MM.1S (cell line): Measurements from ENCODE around the gene CR1.

Source experiments
- DNase-seq: peaks from one replicate; pipeline ENCODE4 v3.0.0-alpha.2; 2015
- H2AFZ ChIP-seq: fragments of 300-600 bp; sonication (generic); 2 replicates; pipeline ENCODE4 v1.6.0; 2016; ENCODE audit warnings: antibody characterized with exemption, low read length
- H3F3A ChIP-seq: fragments of 300-600 bp; sonication (generic); 2 replicates; pipeline ENCODE4 v1.6.1; 2016; ENCODE audit warnings: mild to moderate bottlenecking, antibody characterized with exemption, low read length, moderate library complexity, mixed read lengths; ENCODE audit not compliant: insufficient read depth
- H3K27ac ChIP-seq: fragments of 300-600 bp; sonication (generic); 2 replicates; pipeline ENCODE4 v1.5.1; 2016; ENCODE audit warnings: mild to moderate bottlenecking, low read length
- H3K27me3 ChIP-seq: fragments of 300-600 bp; sonication (generic); replicated peaks from 2 replicates; pipeline ENCODE4 v1.6.0; 2016; ENCODE audit warnings: low read length; ENCODE audit not compliant: insufficient read depth
- H3K36me3 ChIP-seq: fragments of 300-600 bp; sonication (generic); replicated peaks from 2 replicates; pipeline ENCODE4 v1.6.1; 2016; ENCODE audit warnings: mild to moderate bottlenecking, low read length, mixed read lengths; ENCODE audit not compliant: insufficient read depth
- H3K4me1 ChIP-seq: fragments of 300-600 bp; sonication (generic); 2 replicates; pipeline ENCODE4 v1.6.1; 2016; ENCODE audit warnings: low read length, mixed read lengths
- H3K4me2 ChIP-seq: fragments of 300-600 bp; sonication (generic); 2 replicates; pipeline ENCODE4 v1.6.0; 2016; ENCODE audit warnings: low read depth, low read length
- H3K4me3 ChIP-seq: fragments of 300-600 bp; sonication (generic); 2 replicates; pipeline ENCODE4 v1.5.1; 2016; ENCODE audit warnings: low read length, mixed read lengths
- H3K79me2 ChIP-seq: fragments of 300-600 bp; sonication (generic); 2 replicates; pipeline ENCODE4 v1.6.1; 2016; ENCODE audit warnings: mixed run types, low read length, mixed read lengths
- H3K9ac ChIP-seq: fragments of 300-600 bp; sonication (generic); 2 replicates; pipeline ENCODE4 v1.6.1; 2016; ENCODE audit warnings: low read length, mixed read lengths
- H3K9me2 ChIP-seq: fragments of 300-600 bp; sonication (generic); replicated peaks from 2 replicates; pipeline ENCODE4 v1.6.1; 2016; ENCODE audit warnings: mild to moderate bottlenecking, low read length, mixed read lengths; ENCODE audit not compliant: insufficient read depth
- H3K9me3 ChIP-seq: fragments of 300-600 bp; sonication (generic); replicated peaks from 2 replicates; pipeline ENCODE4 v1.6.1; 2016; ENCODE audit warnings: mild to moderate bottlenecking, low read length, mixed read lengths; ENCODE audit not compliant: insufficient read depth
- H4K20me1 ChIP-seq: fragments of 300-600 bp; sonication (generic); 2 replicates; pipeline ENCODE4 v1.6.1; 2016; ENCODE audit warnings: mild to moderate bottlenecking, low read length, moderate library complexity, mixed read lengths; ENCODE audit not compliant: insufficient read depth
- CTCF ChIP-seq: fragments of 300-600 bp; sonication (generic); IDR thresholded peaks from 2 replicates; pipeline ENCODE4 v1.5.1; 2016; ENCODE audit warnings: antibody characterized with exemption, low read length, mixed read lengths
- EZH2 ChIP-seq: fragments of 300-600 bp; sonication (generic); optimal IDR thresholded peaks from 2 replicates; pipeline ENCODE3; 2017; ENCODE audit warnings: low read depth, mild to moderate bottlenecking, antibody characterized with exemption, low read length, mixed read lengths
- EZH2phosphoT487 ChIP-seq: fragments of 300-600 bp; sonication (generic); IDR thresholded peaks from 2 replicates; pipeline ENCODE4 v1.6.1; 2018; ENCODE audit warnings: antibody characterized with exemption, low read length

The CR1 gene

GRCh38 chr1:207462535-207462934, 33.4 kb upstream of the CR1 start:
- Histone ChIP-seq H3K9ac (no peak overlapping the region), H3K79me2 (no peaks in the 10 kb centered on the region), H3K4me3 (no peak overlapping the region), H4K20me1 (no peaks in the 10 kb centered on the region), H3K27ac (no peak overlapping the region), H3K9me2 (no peaks in the 10 kb centered on the region), H3K36me3 (no peaks in the 10 kb centered on the region), H3K4me1 (peaks cover 7% of the 10 kb centered on the region), H3K27me3 (no peaks in the 10 kb centered on the region), H3K9me3 (no peaks in the 10 kb centered on the region), H2AFZ (no peak overlapping the region), H3F3A (no peaks in the 10 kb centered on the region), H3K4me2 (no peak overlapping the region)
- no peak for DNase-seq
- no peak for TF ChIP-seq EZH2phosphoT487
- TF ChIP-seq EZH2: no peak
- TF ChIP-seq CTCF: no peak

- no peak overlapping the region for H3K9ac ChIP-seq
- no peaks in the 10 kb centered on the region for H3K9me2 ChIP-seq
- no peaks in the 10 kb centered on the region for H3K36me3 ChIP-seq
- no peak for TF ChIP-seq CTCF
- no peak for TF ChIP-seq EZH2phosphoT487
- no peak for TF ChIP-seq EZH2
- no peak overlapping the region for H3K27ac ChIP-seq
- no peak overlapping the region for H2AFZ ChIP-seq
- no peaks in the 10 kb centered on the region for H4K20me1 ChIP-seq
- no peaks in the 10 kb centered on the region for H3F3A ChIP-seq
- DNase-seq: no peak
- H3K27me3 ChIP-seq: no peaks in the 10 kb centered on the region
- no peaks in the 10 kb centered on the region for H3K79me2 ChIP-seq
- H3K4me3 ChIP-seq: no peak overlapping the region
- H3K9me3 ChIP-seq: no peaks in the 10 kb centered on the region
- H3K4me1 ChIP-seq: peaks cover 7% of the 10 kb centered on the region
- no peak overlapping the region for H3K4me2 ChIP-seq
Observed at GRCh38 chr1:207463021-207463420, 32.9 kb upstream of the CR1 start.

GRCh38 chr1:207463571-207463970, 32.4 kb upstream of the CR1 start:
- Histone ChIP-seq H3K4me1 (peaks cover 3% of the 10 kb centered on the region), H2AFZ (no peak overlapping the region), H3K9me3 (no peaks in the 10 kb centered on the region), H3K27me3 (no peaks in the 10 kb centered on the region), H4K20me1 (no peaks in the 10 kb centered on the region), H3K9me2 (no peaks in the 10 kb centered on the region), H3K79me2 (no peaks in the 10 kb centered on the region), H3K4me3 (no peak overlapping the region), H3K4me2 (no peak overlapping the region), H3K9ac (no peak overlapping the region), H3K27ac (no peak overlapping the region), H3K36me3 (no peaks in the 10 kb centered on the region), H3F3A (no peaks in the 10 kb centered on the region)
- DNase-seq: no peak
- no peak for TF ChIP-seq CTCF
- TF ChIP-seq EZH2phosphoT487: no peak
- TF ChIP-seq EZH2: no peak
